Measurements from ENCODE around the gene CCNY. TPM values are rescaled to one million over a fixed set of nuclear protein-coding genes. Genes with fewer than 3 reads are reported as not detected.
A peak's percentile ranks its signal among the peaks of the same experiment; 100 is the strongest.
"Not testable (repeated sequence)": the region's sequence is repeated elsewhere in the genome, so short reads cannot be mapped to it uniquely, and the experiment has no call there.

Gene CCNY
- 10 to 100 TPM; 63.7 to 72.1 (median 66.8) TPM for total RNA-seq
- polyA plus RNA-seq, result 27.7 TPM
- long read RNA-seq, donor 1, full-length matches to known transcripts, result 251 of 290 reads
- long read RNA-seq, donor 1, partial matches to known transcripts, result 5 of 290 reads
- long read RNA-seq, donor 1, other reads (novel, unspliced or antisense), result 34 of 290 reads
- long read RNA-seq, donor 2, transcript CCNY-203 (10 exons, 3,960 nt), result major isoform, 91 of 103 reads
- long read RNA-seq, donor 2, partial matches to known transcripts, result 4 of 103 reads
- long read RNA-seq, donor 2, other reads (novel, unspliced or antisense), result 8 of 103 reads
- long read RNA-seq, donor 3, transcript CCNY-203 (10 exons, 3,960 nt), result major isoform, 20 of 41 reads
- long read RNA-seq, donor 3, partial matches to known transcripts, result 9 of 41 reads
- long read RNA-seq, donor 3, other reads (novel, unspliced or antisense), result 12 of 41 reads
- long read RNA-seq, donor 4, full-length matches to known transcripts, result 93 of 102 reads
- long read RNA-seq, donor 4, partial matches to known transcripts, result 0 of 102 reads
- long read RNA-seq, donor 4, other reads (novel, unspliced or antisense), result 9 of 102 reads

DNA sequence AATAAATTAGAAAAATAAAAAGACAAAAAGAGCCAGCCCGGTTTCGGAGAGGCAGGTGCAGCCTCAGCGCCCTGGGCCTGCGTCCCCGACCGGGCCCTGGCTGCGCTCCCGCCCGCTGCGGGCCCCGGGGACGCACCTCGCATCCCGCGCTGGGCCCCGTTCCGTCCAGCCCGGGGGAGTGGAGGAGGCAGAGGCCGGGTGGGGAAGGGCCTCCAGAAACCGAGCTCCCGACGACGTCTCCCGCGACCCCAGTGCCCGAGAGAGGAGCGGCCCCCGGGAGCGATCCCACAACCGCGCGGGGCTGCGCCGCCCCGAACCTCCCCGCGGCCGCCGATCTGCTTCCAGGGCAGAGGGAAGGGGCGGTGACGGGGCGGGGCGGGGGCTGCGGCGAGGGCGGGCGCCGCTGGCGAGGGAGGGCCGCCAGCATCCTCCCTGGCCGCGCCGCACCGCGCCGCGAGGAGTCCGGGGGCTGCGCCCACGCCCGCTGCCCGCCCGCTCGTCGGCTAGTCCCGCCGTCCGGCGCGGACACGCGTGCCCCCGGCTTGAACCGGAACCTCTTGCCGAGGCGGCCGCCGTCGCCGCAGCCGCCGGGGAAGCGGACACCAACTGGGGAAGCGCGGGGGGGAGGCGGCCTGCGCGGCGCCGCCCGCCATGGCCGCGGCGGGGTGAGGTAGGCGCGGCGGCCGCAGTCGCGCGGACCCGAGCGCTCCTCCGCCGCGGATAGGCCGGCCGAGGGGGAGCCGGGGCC, at the start of gene CCNY:
Gene CCNY (plus strand): TSS at position 426 of the 748 bp plus-strand sequence. CDS start 545 bp downstream, outside the sequence.
- WGBS, result under 1% methylated on average over 109 of the region's 109 CpGs
- peaks cover 25% of the 10 kb centered on the region for H3K4me1 ChIP-seq (ENCODE audit: control insufficient read depth, insufficient read depth, low read length)

DNA sequence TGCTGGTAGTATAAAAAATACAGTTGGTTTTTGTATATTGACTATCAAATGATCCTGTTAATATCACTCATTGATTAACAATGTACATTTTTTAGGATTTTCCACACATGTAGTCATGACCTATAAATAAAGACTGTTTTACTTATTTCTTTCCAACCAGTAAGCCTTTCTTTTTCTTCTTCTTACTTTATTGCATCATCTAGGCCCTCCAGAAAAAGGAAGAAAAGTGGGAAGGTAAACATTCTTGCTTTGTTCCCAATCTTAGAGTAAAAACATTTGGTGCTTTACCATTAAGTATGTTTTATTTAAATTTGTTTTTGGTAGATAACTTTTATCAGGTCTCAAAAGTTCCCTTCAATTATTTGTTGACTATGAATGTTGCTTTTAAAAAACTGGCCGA, 47.1 kb upstream of the CCNY start:
- Histone ChIP-seq H3K27me3 (ENCODE audit: control insufficient read depth, insufficient read depth) (no peaks in the 10 kb centered on the region), H3K4me1 (ENCODE audit: control insufficient read depth, insufficient read depth, low read length) (no peaks in the 10 kb centered on the region), H3K9me3 (ENCODE audit: control insufficient read depth, low read length) (no peaks in the 10 kb centered on the region), H3K27ac (ENCODE audit: low read length) (no peak overlapping the region), H3K4me3 (ENCODE audit: low read length) (no peak overlapping the region)
- WGBS, result 64% methylated on average over 1 of the region's 1 CpG
- intact Hi-C loops (cut with DNase I), result no loop called here
- no peak for ATAC-seq
- DNase-seq, result no peak

More for the DNA sequence above, at the start of gene CCNY:
- intact Hi-C loops (cut with DNase I), result loop anchor here in 2 of 4 donors (5.0 to 10.0 kb wide), 3 partner anchors 211 to 229 kb away; partner anchors contain the start of gene CREM (in 1 of the 2)
- peak within 1 kb of the TSS; percentile 80 for H3K4me3 ChIP-seq (ENCODE audit: low read length)
- peak within 1 kb of the TSS; percentile 94 for H3K27ac ChIP-seq (ENCODE audit: low read length)
- H3K9me3 ChIP-seq (ENCODE audit: control insufficient read depth, low read length), result no peaks in the 10 kb centered on the region
- ATAC-seq (peak; percentile 91 to 94), DNase-seq (peak; percentile 81 to 94 (median 93))
- H3K27me3 ChIP-seq (ENCODE audit: control insufficient read depth, insufficient read depth), result no peaks in the 10 kb centered on the region

DNA sequence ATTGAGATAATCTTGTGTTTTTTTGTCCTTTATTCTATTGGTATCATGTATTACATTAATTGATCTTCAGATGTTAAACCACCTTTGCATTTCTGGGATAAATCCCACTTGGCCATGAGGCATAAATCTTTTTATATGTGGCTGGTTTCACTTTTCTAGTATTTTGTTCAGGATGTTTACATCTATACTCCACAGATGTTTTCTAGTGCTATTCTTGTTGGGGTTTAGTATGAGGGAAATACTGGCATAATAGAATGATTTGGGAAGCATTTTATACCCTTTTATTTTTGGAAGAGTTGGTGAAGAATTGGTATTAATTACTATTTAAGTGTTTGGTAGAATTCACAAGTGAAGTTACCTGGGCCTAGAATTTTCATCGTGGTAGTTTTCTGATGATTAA, 41.8 kb upstream of the CCNY start:
- intact Hi-C loops (cut with DNase I), result no loop called here
- DNase-seq, result no peak
- no peaks in the 10 kb centered on the region for H3K27me3 ChIP-seq (ENCODE audit: control insufficient read depth, insufficient read depth)
- H3K4me1 ChIP-seq (ENCODE audit: control insufficient read depth, insufficient read depth, low read length), result no peaks in the 10 kb centered on the region
- ATAC-seq, result no peak
- WGBS, result 94% methylated on average over 1 of the region's 1 CpG
- H3K9me3 ChIP-seq (ENCODE audit: control insufficient read depth, low read length), result no peaks in the 10 kb centered on the region
- no peak overlapping the region for H3K4me3 ChIP-seq (ENCODE audit: low read length)
- H3K27ac ChIP-seq (ENCODE audit: low read length), result no peak overlapping the region

DNA sequence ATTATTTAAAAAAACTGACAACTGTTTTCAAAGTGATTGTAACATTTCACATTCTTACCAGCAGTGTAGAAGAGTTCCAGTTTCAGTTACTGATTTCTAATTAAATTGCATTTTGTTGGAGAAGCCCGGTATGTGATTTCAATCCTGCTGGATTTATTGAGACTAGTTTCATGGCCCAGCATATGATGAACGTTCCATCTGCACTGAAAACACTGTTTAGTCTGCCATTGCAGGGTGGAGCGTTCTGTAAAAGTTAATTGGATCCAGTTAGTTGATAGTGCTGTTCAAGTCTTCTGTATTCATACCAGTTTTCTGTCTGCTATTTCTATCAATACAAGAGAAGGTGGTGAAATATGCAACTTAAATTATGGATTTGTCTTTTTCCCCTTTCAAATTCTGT, 37.3 kb upstream of the CCNY start:
- ATAC-seq (no peak), DNase-seq (no peak)
- H3K27ac ChIP-seq (ENCODE audit: low read length), result no peak overlapping the region
- intact Hi-C loops (cut with DNase I), result no loop called here
- 79% methylated on average over 3 of the region's 3 CpGs for WGBS
- no peak overlapping the region for H3K4me3 ChIP-seq (ENCODE audit: low read length)
- no peaks in the 10 kb centered on the region for H3K27me3 ChIP-seq (ENCODE audit: control insufficient read depth, insufficient read depth)
- no peaks in the 10 kb centered on the region for H3K4me1 ChIP-seq (ENCODE audit: control insufficient read depth, insufficient read depth, low read length)
- H3K9me3 ChIP-seq (ENCODE audit: control insufficient read depth, low read length), result no peaks in the 10 kb centered on the region

DNA sequence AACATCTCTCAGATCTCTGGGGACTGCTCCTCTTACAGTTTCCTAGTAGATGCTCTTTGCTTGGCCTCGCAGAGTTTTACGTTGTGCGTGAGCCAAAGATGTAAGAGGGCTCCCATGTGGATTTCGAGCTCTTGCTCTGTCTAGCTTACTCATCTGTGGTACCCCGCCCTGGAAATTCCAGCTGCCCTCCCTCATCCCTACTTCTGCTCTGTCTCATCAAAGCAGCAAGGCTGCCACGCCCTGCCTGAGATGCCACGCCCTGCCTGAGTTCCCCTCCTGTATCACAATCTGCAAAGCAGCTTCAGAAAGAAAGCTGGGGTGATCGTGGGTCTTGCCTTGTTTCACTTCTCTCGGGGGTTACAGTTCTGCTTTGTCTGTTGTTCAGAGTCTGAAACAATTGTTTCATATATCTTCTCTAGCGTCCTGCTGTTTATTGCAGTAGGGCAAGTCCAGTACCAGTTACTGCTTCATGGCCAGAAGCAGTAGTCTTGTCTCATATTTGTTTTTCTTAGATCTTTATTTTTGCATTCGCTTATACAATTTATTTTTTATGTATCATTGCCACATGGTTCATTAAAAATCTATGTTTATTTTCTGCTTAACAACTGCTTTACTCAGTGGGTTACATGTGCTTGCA, 36.1 kb upstream of the CCNY start:
- intact Hi-C loops (cut with DNase I), result no loop called here
- no peaks in the 10 kb centered on the region for H3K4me1 ChIP-seq (ENCODE audit: control insufficient read depth, insufficient read depth, low read length)
- no peaks in the 10 kb centered on the region for H3K27me3 ChIP-seq (ENCODE audit: control insufficient read depth, insufficient read depth)
- H3K27ac ChIP-seq (ENCODE audit: low read length), result no peak overlapping the region
- ATAC-seq (peak in 1 of 2 donors; percentile 55), DNase-seq (peak; percentile 41 to 74 (median 71))
- H3K9me3 ChIP-seq (ENCODE audit: control insufficient read depth, low read length), result no peaks in the 10 kb centered on the region
- 64% methylated on average over 11 of the region's 11 CpGs for WGBS
- no peak overlapping the region for H3K4me3 ChIP-seq (ENCODE audit: low read length)

DNA sequence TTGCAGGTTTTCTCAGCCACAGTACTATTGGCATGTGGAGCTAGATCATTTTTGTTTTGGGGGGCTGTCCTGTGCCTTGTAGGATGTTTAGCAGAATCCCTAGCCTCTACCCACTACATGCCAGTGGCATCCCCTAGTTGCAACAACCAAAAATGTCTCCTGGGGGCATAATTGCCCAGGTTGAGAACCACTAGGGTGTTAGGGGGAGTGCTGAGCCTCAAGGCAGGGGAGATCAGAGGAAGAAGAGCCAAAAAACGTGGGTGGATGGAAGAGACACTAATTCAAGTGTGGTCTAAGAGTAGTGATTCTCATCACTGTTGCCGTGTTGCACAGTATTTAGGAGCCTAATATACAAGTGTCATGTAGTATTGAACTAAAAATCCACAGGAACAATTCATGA, 31.7 kb upstream of the CCNY start:
- Histone ChIP-seq H3K4me1 (ENCODE audit: control insufficient read depth, insufficient read depth, low read length) (no peaks in the 10 kb centered on the region), H3K4me3 (ENCODE audit: low read length) (no peak overlapping the region), H3K27ac (ENCODE audit: low read length) (no peak overlapping the region), H3K27me3 (ENCODE audit: control insufficient read depth, insufficient read depth) (no peaks in the 10 kb centered on the region), H3K9me3 (ENCODE audit: control insufficient read depth, low read length) (no peaks in the 10 kb centered on the region)
- ATAC-seq (no peak), DNase-seq (no peak)
- 55% methylated on average over 2 of the region's 2 CpGs for WGBS
- intact Hi-C loops (cut with DNase I), result no loop called here

DNA sequence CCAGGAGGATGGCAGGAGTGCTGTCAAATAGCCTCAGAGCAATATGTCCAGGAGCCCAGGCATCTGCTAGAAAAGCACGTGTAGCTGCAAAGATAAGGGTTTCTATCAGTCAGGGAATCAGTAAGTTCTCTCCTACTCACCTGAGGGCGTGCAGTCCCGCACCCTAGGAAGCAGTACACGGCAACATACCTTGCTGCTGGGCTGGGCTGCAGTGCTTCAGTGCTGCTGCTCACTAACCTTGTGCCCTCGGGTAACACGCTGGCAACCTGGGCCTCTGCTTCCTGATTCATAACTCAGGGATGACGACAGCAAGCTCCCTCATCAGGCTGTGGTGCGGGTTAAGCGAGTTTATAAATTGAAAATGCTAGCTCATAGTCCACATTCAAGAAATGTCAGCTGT, 29.5 kb upstream of the CCNY start:
- ATAC-seq, result peak in 1 of 2 donors; percentile 16
- Histone ChIP-seq H3K4me3 (ENCODE audit: low read length) (no peak overlapping the region), H3K27ac (ENCODE audit: low read length) (no peak overlapping the region), H3K4me1 (ENCODE audit: control insufficient read depth, insufficient read depth, low read length) (no peaks in the 10 kb centered on the region), H3K27me3 (ENCODE audit: control insufficient read depth, insufficient read depth) (no peaks in the 10 kb centered on the region), H3K9me3 (ENCODE audit: control insufficient read depth, low read length) (no peaks in the 10 kb centered on the region)
- no peak for DNase-seq
- 60% methylated on average over 9 of the region's 9 CpGs for WGBS
- intact Hi-C loops (cut with DNase I), result no loop called here

DNA sequence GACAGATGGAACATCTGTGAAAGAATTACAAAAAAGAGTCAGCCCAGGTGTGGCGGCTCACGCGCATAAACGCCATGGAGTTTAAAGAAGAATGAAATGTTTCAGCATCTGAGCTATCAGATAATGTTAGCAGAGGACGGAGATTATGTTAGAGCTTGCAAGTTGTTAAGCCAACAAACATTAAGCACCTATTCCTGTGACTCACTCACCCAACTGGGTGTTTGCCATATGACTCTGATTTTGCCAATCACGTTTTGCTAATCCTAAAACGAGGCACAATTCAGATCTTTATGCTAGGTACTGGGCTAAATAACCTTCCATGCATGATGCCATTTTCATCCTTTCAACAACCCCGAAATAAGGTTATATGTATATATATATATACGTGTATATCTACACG, 29.0 kb upstream of the CCNY start:
- Histone ChIP-seq H3K9me3 (ENCODE audit: control insufficient read depth, low read length) (no peaks in the 10 kb centered on the region), H3K27ac (ENCODE audit: low read length) (no peak overlapping the region), H3K4me1 (ENCODE audit: control insufficient read depth, insufficient read depth, low read length) (no peaks in the 10 kb centered on the region), H3K4me3 (ENCODE audit: low read length) (no peak overlapping the region), H3K27me3 (ENCODE audit: control insufficient read depth, insufficient read depth) (no peaks in the 10 kb centered on the region)
- WGBS, result 83% methylated on average over 10 of the region's 10 CpGs
- intact Hi-C loops (cut with DNase I), result no loop called here
- DNase-seq (no peak), ATAC-seq (no peak)

DNA sequence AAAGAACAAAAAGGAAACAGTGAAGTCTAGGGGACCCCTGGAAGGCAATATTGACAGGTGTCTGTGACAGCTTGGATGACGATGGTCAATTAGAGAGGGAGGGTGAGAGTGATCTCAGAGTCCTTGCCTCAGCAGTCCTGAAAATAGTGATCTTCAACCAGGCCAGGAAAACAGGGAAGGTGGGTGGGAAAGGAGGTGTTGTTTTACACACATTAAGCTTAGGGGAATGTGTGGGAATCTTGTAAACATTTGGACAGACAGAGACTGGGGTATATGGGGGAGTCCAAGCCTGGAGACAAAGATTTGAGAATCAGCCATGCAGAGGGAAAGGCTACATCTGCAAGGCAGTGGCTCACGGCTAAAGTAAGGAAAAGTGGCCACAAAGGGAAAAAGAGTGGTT, 27.5 kb upstream of the CCNY start:
- no peak for DNase-seq
- Histone ChIP-seq H3K4me3 (ENCODE audit: low read length) (no peak overlapping the region), H3K9me3 (ENCODE audit: control insufficient read depth, low read length) (no peaks in the 10 kb centered on the region), H3K27ac (ENCODE audit: low read length) (no peak overlapping the region), H3K27me3 (ENCODE audit: control insufficient read depth, insufficient read depth) (no peaks in the 10 kb centered on the region), H3K4me1 (ENCODE audit: control insufficient read depth, insufficient read depth, low read length) (no peaks in the 10 kb centered on the region)
- WGBS, result 49% methylated on average over 2 of the region's 2 CpGs
- intact Hi-C loops (cut with DNase I), result no loop called here
- no peak for ATAC-seq

DNA sequence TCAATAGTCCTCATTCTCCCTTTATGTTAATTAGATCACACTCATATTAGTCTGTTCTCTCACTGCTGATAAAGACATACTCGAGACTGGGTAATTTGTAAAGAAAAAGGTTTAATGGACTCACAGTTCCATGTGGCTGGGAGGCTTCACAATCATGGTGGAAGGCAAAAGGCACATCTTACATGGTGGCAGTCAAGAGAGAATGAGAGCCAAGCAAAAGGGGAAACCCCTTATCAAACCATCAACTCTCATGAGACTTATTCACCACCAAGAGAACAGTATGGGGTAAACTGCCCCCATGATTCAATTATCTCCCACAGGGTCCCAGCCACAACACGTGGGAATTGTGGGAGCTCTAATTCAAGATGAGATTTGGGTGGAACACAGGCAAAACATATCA, 22.2 kb upstream of the CCNY start:
- 86% methylated on average over 2 of the region's 2 CpGs for WGBS
- H3K4me3 ChIP-seq (ENCODE audit: low read length); H3K9me3 ChIP-seq (ENCODE audit: control insufficient read depth, low read length); H3K27me3 ChIP-seq (ENCODE audit: control insufficient read depth, insufficient read depth); H3K4me1 ChIP-seq (ENCODE audit: control insufficient read depth, insufficient read depth, low read length); intact Hi-C loops (cut with DNase I); DNase-seq; H3K27ac ChIP-seq (ENCODE audit: low read length); ATAC-seq: not testable (repeated sequence)

DNA sequence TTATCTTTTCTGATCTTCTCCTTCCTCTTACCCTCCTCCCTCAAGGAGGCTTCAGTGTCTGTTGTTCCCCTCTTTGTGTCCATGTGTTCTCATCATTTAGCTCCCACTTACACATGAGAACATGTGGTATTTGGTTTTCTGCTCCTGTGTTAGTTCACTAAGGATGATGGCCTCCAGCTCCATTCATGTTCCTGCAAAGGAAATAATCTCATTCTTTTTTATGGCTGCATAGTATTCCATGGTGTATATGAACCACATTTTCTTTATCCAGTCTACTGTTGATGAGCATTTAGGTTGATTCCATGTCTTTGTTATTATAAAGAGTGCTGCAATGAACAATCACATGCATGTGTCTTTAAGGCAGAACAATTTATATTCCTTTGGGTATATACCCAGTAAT, 21.1 kb upstream of the CCNY start:
- H3K27me3 ChIP-seq (ENCODE audit: control insufficient read depth, insufficient read depth); DNase-seq; intact Hi-C loops (cut with DNase I); H3K4me1 ChIP-seq (ENCODE audit: control insufficient read depth, insufficient read depth, low read length); H3K27ac ChIP-seq (ENCODE audit: low read length); H3K9me3 ChIP-seq (ENCODE audit: control insufficient read depth, low read length); ATAC-seq; H3K4me3 ChIP-seq (ENCODE audit: low read length): not testable (repeated sequence)
